ENCODE measurements around the gene POGK.

Gene POGK

DNA sequence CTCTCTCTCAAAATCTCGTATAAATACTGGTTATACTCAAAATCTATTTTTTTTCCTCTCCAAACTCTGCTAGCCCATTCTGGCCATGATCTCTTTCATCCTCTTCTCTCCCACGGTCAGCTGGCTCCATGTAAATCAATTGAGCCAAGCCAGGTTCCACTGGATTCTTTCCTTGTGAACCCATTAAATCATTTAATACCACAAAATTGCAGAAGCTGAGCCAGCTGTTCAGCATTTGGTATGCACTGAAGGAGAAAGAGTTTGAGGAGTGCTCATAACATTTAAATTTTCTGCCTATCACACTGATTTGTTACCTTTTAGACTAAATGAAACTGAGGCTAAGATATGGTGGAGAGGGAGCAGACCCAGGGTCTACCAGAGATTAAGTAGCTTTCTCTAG, 65.9 kb downstream of the POGK start:
- no peak for DNase-seq

DNA sequence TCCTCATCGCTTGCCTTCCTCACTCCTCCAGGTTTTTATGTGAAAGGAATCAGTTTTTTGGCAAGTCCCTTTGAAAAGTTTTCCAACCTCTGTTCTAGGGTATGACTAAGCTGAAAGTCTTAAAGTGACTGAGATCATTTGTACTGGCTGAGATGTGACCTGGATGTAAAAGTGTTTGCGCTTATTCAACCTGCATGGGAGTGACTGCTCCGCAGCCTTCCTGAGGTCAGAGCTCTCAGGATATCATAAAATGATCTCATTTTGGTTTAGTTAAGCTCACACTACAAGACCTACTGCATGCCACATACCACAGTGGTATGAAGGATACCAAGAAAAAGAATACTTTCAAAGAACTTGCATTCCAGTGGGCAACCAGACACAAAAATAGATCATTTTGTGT, 66.6 kb downstream of the POGK start:
- DNase-seq: no peak
